ENCODE measurements around the gene NRP1.

NRP1 gene

DNA sequence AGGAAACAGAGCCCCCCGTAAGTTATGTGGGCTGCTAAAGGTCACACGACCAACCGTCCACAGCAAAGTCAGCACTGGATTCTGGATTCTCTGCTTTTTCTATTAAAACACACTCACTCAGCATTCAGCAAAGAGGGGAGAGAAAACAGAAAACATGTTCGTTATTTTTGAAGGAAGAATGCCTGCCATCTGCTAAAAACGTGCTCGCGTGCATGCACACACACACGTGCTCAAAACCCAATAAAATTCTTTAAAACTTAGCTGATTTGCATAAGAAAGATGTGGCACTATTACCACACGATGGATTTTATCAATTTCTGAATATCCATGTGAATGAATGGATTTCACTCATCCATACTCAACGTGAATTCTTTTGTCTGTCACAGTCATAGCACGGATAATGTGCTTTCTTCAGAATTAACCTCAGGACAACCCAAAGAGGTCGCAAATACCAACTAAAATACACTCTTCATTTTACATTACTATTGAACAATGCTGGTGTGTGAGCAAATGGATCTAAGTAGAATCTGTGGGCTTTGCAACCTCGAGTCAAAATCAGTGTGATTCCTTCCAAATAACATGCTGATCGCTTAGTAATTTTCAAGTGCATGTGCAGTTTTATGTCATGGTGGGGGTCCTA lies 40.8 kb downstream of the NRP1 start:
- no peak for DNase-seq

DNA sequence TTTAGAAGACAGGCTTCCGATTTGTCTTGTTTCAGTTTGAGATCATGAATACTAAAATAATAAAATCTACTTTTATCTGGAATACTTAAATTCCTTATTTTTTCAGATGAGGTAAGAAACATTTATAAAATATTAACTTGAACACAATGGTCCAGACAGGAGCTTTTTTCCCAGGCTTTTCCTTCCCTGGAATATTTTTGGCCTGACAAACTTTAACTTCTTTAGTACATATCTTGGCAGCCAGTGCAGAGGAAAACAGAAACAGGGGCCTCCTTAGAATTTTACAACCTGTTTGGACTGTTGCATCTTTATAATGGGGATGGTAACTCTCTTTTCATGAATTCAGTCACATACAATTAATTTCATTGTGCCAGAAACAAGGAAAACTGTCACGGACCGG lies 41.4 kb downstream of the NRP1 start:
- DNase-seq: no peak

DNA sequence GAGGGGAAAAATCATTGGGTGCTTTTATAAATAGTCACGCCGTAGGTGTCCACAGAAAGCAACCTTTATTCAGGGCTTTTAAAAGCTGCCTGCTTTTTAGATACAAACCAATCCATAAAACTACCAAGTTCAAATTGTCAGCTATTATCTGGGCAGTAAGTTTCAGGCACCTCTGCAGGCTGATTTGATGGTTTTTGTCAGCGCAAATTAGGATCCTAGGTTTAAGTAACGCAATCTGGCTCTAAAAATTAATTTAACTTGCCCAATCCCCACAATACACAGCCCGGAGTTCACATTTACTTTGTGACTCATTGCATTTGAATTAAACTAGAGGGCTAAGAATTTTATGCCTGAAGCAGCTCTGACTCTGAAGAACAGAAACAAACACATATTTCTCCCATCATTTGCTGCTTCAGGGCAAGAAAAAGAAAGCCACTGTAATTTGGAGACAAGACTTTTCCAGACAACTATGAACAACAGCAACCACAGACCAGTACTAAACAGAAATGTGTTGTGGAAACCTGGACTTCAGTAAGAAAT lies 43.3 kb downstream of the NRP1 start:
- DNase-seq: no peak

DNA sequence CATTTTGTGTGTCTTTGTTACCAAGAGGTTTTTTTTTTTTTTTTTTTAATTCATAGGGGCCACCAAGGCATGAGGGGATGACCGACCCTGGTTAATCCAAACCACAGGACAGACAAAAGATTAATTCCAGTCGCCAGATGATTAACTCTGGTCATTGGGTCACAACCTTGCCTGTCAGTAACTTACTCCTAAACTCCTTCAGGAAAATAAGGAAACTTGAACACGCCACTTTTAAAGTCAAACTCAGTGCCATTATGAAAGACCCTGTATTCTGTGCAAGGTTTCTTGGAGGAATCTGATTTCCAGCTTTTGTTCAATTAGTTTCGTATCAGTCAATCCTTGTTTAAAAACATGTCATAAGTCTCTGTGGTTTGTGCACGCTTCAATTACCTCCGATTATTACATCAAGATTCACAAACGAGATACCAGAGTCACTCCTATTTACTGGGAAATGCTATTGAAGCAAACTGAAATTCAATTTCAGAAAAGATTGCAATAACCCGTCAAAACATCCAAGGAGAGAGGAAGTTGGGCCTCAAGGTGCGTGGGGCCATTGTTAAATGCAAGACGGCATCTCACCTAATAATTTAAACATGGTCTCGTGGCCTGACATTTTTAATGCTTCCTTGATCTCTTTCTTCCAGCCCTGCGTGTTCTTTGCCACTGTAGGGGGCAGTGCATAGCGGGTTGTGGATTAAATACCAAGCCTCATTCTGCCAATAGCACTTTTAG lies 44.0 kb downstream of the NRP1 start:
- DNase-seq: no peak

DNA sequence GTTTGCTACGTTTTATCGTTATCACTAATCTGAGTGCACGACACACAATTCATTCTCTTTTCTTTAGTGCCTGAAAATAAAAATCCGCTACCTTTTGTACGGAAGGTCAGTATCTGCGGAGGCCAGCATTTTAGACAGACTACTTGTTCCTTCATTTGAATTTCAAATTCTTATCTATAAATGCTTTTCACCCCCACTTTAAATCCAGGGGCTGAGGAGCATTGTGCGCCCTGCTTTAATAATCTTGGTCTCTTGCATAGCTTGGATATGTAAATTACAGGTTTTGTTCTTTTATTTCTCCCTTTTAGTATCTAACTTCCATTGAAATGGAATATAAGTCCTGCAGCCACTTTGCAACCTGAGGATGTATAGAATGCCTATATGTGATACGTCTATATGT lies 44.7 kb downstream of the NRP1 start:
- no peak for DNase-seq

DNA sequence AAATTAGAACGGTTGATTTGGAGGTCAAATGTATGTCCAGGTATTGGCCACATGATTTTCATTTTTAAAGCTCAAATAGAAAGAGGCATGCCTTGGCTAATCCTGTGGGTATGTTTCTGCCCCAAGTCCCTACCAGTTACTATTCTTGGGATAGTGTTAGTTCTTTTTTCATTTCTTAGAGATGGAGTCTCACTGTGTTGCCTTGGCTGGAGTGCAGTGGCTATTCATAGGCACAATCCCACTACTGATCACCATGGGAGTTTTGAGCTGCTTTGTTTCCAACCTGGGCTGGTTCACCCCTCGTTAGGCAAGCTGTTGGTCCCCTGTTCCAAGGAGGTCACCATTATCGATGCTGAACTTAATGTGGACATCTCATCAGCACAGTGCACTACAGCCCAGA lies 46.3 kb downstream of the NRP1 start:
- DNase-seq: no peak

DNA sequence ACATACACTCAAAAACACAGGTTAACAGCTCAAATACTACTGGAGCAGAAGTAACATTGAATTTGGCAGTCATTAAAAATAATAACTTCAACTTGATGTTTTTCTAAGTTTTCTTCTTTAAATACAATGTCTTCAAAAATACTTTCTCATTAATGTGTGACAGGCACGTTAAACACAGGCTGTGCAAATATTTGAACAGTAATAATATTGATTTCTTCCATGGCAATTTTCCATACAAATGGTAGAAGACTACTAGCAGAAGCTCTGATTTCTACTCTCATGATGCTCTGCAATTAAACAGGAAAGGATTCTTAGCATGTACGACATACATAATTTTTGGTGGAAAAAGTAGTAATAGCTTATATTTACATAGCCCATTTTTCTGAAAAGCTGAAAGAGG lies 47.4 kb downstream of the NRP1 start:
- no peak for DNase-seq

DNA sequence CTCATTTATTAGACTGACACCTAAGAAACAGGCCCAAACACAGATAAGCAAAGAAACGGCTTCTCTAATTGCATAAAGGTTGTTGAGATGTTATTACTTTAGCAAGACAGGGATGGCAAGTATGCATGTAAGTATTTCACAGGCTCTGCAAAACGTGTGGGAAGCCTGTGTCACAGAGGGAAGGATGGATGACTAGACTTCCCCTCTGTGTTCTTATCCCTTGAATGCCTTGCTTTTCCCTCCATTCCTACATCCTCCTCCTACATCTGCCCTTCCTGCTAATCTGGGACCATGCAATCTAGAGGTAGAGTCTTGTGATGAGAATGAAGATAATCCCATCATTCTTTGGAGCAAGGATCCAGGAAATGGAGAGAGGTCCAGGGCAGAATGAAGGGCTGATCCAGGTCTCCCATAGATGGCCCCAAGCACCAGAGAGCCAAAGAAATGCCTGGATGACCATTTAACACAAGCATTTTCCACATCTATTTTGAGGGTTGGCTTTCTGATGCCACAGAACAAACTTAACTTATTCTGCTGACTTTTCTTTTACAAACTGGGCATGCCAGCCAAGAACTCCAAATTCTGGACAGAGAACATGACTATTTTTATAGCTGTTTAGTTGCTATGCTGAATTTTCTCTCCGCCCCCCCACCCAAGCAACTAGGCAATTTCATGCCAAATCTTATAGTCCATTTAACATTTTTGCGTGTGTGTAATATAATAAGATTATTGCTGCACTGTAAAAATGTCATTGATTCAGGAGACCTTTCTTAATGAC lies 48.1 kb downstream of the NRP1 start:
- peak in 3 of 56 donors; percentile 3 to 30 (median 8) for DNase-seq

DNA sequence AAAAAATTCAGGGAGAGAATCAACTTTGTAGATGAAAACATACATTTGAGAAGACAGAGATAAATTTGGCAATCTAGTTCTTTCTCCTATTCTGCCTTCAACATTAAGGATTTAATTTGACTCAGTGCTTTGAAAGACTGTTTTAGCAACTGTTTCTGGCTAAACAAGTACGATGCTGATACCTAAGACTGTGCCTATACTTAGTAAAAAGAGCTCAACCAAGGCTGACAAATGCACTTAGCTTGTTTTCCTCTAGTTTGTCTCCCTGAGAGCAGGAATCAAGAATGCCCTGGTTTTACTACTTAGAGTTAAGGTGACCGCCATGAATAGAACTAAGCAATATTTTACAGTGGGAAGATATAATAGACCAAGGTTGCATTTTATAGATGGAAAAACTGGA lies 49.5 kb downstream of the NRP1 start:
- no peak for DNase-seq

DNA sequence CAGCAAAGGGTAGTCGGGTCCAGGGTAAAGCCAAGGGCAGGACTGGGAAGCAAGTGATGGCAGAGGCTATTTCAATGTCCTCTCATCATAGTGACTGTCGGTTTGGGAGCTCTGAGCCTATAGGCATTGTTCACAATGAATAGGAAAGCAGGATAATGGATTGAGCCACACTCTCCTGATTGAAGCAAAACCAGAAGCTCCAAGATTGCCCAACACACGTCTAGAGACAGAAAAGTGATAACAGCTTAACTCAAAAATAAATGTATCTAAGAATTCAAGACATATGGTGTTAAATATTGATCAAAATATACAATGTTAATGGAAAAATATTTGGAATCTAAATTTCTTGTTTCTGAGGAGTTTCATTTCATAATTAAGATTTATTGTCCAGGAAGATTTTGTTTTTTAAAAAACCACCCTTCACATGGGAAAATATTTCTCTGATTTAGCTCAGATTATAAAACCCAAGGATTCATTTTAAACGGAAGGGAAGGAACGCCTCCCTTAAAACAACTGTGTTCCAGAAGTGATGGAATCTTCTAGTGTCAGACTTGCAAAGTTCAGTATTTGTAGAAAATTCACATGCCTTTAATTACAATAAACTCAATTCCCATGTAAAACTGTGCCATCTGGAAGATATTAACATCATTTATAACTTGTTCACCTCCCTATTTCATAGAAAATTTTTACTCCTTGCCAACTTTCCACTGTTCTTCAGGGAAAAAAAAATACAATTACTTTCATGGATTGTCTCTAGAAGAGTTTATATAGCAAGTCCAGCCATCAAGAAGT lies 54.5 kb downstream of the NRP1 start:
- no peak for DNase-seq

DNA sequence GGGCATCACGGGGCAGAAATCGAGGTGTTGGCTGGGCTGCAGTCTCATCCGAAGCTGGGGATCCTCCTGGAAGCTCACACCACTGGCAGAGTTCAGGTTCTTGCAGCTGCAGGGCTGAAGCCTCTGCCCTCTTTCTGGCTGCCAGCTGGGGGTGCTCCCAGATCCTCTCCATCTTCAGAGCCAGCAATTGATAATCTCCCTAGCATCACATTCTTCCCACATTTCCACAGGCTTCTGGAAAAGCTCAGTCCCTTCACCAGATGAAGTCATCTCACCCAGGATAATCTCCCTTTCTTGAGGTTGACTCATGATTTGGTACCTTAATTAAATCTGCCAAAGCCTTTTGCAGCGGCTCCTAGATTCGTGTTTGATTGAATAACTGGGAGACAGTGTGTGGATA lies 55.2 kb downstream of the NRP1 start:
- DNase-seq: no peak

DNA sequence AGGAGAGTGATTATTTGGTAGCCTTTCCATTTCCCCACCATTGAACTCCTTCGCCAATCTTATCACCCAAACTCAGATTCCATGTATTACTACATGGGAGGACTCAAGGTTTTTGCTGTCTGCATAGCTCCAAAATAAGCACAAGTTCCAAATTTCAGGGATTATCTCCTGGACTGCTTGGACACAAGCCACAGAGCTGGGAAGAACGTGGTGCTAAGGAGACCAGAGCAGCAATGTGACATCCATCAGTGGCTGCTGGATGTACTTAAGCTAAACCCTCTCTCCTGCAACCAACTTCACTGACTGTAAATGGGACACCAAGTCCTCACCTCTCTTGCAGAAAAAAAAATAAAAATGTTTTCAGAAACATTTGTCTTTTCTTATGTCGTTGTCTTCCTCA lies 56.3 kb downstream of the NRP1 start:
- no peak for DNase-seq

DNA sequence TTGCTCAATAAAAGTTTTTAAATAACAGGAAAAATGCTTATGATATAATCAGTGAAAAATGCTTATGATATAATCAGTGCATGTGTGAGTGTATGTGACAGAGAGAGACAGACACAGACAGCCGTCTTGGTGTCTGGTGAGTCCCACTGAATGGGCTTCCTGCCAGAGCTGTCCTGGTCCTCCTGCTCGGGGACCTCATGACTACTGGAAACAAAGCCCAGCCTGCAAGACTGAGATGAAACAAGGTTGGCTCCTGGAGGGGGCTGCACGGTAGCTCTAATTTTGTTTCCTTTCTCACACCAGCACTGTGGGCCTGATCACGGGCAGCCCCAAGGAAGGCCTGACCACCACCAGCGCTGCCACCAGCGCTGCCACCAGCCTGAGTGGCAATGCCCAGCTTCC lies 57.3 kb downstream of the NRP1 start:
- peak in 8 of 56 donors; percentile 7 to 40 (median 10) for DNase-seq

DNA sequence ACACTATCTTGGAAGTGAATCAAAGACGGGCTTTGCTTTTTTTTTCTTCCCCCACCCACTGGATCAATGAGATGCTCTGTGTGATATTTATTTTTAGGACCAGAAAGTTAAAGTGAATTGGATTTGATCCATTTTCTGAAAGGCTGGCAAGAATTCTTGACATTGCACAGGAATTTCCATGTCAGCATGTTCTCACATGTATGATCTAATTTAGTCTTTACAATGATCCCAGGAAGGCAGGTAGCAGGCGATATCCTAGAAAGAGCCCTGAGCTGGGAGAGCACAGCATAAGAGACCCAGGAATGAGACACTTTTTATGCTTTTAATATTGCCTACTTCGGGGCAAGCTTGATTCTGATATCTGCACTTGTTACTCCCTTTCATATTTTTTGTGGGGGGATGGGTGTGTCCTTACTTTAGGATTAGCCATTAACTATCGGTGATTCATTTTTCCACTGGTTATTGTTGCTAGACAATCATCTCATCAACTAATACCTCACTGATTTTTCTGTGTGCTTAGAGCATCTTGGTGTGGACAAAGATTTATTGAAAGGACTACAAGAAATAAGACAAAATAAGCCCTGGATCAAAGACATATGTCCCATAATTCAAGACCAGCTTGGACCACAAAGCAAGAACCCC lies 58.1 kb downstream of the NRP1 start:
- DNase-seq: no peak

DNA sequence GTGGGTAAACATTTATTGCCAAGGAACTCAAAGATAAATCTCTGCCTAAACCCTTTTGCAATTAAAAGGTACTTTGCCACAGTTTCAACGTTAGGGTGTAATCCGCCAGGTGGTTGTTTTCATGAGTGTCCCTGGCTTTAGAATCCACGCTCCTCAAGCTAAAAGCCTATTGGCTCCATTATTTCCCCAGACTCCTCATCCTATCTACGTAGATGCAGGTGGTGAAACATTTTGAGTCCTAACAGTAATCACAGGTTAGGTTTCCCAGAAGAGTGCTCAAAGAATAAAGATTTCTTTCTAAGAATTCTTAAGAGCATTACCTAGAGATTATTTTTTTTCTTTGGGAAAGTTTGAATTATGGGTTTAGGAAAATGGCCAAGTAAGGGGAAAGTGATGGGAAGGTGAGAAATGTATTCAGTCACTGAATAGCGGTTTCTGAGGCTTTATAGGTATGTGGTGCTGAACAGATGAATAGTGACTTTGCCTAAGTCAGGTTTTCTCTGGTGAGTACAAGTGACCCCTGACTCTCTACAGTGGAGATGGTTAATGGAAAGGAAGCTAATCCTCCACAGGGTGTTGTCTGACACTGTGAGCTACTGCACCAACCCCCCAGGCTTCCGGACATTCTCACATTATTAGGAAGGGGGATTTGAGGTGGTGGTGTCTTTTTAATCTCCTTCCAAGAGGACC lies 60.2 kb downstream of the NRP1 start:
- no peak for DNase-seq

DNA sequence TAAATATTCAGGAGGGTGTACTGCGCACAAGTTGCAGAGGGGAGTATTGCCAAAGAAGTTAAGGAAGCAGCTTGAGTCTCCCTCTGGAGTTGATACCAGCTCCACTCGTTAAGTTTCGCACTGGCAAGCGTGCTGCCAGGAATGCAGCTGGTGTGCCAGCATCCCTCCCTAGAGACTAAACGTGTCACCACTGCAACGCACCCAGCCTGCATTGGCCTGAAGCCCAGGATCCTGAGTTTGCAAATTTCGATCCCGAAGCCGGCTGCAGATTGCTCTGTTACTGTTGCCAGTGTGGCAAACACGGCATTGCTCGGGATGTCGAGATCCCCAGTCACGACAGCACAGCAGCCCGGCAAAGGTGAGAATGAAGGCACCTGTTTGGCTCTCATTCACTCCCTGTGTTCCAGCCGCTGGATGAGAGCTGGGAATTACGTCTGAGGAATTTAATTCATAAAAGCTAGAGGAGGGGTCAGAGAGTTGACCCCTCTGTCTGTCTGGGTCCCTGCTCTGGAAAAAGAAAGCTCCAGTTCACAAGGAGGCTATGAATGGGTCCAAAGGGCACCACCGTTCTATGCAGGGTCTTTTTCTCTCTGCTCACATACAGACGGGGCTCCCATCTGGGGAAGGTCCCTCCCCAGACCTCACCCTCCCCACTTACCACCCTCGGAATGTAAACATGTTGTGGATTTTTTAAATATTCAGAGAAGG lies 61.0 kb downstream of the NRP1 start:
- DNase-seq: peak in 51 of 56 donors; percentile 8 to 84 (median 47)

DNA sequence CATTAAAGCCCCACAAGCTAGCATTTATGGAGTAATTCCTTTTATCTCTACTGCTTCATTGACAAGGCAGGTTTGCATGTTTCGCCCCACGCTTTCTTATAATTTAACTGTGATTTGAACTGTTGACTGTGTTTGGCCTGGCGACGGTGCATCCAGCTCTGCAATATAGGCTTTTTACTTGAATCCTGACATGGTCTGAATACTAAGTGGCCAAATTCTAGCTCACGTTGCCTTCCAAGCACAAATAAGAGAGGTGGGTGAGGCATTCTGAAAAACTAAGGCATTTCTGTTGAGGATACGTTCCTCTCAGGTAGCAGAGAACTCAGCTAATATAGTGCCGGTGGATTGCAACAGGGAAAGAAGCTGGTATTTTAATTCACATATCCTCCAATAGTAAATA lies 61.8 kb downstream of the NRP1 start:
- no peak for DNase-seq

DNA sequence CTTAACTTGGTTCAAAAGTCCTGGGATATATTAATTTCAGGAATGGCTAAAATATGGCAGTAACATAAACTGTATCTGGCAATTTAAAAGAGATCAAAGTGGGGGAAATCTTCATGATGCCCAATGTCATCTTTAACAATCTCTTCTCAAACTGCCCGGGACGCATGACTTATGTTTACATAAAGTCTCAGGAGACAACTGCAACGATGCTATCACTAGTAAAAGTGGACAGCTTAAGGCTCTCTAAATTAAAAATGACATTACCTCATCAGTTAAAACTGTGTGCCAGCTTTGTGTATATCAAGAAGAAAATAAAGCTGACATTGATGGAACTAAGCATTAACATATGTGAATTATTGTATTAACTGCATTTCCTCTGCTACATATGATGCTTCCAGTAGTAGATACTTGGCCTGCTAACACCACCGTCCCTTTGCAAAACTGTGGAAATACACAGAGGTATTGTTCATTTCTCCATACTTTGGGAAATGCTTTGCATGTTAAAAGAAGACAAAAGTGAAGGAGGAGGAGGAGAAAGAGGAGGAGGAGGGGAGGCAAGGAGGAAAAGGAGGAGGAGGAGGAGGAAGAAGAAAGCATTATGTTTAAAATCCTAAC lies 62.4 kb downstream of the NRP1 start:
- DNase-seq: no peak

DNA sequence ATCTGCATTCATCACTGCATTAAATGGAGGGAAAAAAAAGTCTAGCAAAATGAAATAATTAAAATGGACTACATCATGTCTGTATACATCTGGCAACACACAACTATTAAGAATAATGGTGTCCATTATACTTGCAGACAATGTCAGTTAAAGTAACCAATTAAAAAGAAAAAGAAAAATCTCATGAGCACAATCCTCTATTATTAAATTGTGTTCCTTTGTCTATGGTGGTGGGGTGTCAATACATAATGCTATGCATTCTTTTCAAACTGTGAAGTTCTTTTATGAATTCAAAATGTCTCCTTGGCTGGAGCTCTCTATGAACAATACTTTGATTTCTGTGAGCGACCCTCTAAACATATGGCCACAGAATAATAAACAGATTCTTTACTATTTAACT lies 63.5 kb downstream of the NRP1 start:
- no peak for DNase-seq
